ENCODE data around the gene DRD4.

DRD4 gene

GRCh38 chr11:623999-624704, 12.9 kb upstream of the DRD4 start:
- DNase-seq, result no peak

DNA sequence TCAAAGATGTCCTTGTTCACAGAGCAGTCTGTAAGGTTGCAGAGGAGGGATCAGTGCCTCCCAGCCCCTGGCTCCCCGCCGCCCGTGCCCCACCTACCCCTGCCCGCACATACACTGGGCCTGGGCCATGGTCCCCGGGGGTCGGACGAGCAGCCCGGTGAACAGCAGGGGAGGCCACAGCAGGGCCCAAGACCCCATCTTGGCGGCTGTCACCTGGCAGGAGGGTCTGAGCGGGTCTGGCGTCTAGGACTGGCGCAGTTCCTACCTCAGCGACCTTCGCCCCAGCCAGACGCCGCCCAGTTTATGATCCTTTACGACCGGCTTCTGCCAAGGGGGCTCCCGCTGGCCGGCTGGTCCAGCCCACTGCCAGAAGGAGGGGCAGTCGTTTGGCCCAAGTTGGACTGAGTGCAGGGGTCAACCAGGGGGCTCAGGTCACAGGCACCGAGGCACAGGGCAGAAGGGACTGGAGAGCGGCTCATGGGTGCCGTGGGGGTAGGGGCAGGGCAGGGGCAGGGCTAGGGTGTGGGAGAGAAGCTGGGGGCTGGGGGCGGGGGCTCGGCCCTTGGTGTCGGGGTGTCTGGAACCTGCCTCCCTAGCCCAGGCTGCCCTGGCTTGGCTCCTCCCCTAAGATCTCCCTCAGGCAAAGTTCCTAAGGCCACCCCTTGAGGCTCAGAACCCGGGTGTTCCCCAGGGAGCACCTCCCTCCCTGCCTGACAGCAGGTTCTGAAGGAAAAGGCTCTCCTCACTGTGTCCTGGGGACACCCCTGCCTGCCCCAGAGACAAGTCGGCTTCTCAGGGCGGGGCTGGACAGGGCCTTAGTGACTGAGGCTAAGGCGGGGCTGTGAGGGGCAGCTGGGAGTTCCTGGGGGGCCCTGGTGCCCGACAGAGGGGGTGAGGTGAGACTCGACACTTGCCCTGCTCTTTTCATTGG, 12.1 kb upstream of the DRD4 start, which contains the start of gene CDHR5:
TSS of gene CDHR5 (minus strand) at position 251 of the 931 bp plus-strand sequence. CDS start at position 198, 53 bp downstream.
- DNase-seq, result no peak

DNA sequence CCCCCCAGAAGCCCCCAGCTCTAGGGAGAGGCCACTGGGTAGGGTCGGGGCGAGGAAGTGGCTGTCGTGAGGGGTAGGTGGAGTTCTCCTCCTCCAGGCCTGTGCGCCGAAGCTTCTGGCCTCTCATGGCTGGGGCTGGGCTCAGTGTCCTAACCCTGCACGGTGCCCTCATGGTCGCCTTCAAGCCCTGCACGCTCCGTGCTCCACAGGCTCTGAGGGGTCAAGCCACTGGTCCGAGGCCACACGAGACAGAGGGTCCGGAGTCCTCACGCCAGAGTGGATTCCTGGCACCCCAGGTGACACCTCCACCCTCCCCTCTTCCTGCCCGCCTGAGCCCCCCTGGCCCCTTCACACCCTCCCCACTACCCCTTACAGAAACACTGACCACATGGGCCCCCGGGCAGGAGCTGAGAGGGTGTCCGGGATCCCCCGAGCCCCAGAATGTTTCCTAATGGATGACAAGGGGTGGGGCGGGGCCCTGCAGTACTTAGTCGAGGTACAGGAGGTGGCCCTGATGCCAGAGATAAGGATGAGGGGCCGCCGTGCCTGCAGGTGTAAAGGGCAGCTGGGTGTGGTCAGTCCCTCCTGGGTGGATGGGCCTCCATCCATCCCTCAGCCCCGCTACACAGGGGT, 11.3 kb upstream of the DRD4 start:
- no peak for DNase-seq

- no peak for DNase-seq
Observed at GRCh38 chr11:626475-627307, 10.4 kb upstream of the DRD4 start, which contains the start of gene SCT. TSS of gene SCT (minus strand) at chr11:627181. CDS start at chr11:627143, 38 bp downstream.

- DNase-seq, result no peak
Observed at GRCh38 chr11:627308-627576, 9.8 kb upstream of the DRD4 start.

- no peak for DNase-seq
Observed at GRCh38 chr11:628056-628455, 9.0 kb upstream of the DRD4 start.

GRCh38 chr11:629237-629583, 7.9 kb upstream of the DRD4 start:
- no peak for DNase-seq

DNA sequence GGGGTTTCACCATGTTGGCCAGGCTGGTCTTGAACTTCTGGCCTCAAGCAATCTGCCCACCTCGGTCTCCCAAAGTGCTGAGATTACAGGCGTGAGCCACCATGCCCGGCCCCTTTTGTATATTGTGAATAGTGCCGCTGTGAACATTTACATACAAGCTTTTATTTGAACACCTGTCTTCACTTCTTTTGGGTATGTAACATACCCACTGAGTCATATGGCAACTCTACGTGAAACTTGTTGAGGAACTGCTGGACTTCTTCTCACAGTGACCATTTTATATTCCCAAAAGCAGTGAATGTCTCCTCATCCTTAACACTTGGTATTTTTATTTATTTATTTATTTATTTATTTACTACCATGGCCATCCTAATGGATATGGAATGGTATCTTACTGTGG, 6.2 kb upstream of the DRD4 start:
- no peak for DNase-seq

DNA sequence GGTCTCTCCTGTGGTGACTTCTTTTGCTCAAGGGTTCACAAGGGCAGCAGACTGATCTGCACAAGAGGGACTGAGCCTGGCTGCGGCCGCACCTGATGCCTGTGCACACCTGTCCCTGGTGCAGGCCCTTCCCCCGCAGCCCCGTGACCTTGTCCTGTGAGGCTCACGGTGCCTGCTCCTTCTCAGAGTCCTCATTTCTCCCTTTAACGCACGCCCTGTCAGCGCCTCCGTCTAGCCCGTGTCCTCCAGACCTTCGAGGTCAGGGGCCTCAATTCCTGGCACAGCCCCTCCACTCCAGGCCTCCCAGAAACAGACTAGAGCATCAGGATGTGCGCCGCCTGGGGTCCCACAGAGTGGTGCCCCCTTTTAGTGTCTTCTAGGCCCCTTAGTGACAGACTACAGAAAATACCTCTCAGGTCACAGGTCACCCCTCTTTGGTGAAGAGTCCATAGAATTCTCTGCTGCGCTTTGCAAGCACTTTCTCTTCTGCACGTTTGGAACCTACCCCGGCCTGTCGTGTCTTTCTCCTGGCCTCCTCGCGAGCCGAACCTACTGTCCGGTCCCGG, 1.0 kb upstream of the DRD4 start:
- no peak for DNase-seq

DNA sequence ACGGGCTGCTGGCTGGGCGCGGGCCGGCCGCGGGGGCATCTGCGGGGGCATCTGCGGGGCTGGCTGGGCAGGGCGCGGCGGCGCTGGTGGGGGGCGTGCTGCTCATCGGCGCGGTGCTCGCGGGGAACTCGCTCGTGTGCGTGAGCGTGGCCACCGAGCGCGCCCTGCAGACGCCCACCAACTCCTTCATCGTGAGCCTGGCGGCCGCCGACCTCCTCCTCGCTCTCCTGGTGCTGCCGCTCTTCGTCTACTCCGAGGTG, 194 bp downstream of the DRD4 start:
- DNase-seq, result no peak

- no peak for DNase-seq
Observed at GRCh38 chr11:637593-638521, 788 bp downstream of the DRD4 start.

DNA sequence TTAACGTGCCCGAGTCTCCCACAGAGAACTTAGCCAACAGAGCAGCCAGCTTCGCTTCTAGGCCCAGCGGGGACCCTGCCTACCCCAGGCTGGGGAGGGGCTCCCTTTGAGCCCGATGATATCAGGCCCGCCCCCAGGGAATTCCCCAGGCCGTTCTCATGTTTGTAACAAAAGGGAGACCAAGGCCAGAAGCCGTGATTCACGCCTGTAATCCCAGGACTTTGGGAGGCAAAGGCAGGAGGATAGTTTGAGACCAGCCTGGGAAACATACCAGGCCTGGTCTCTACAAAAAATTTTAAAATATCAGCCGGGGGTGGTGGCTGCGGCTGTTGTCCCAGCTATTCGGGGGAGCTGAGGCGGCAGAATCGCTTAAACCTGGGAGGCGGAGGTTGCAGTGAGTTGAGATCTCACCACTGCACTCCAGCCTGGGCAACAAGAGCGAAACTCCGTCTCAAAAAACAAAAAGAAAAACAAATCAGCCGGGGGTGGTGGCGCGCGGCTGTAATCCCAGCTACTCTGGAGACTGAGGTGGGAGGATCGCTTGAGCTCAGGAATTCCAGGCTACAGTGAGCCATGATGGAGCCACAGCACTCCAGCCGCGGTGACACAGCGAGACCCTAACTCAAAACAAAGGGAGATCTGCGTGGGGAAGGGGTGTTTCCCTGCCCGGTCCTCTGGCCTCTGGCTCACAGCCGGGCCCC, 1.7 kb downstream of the DRD4 start:
- no peak for DNase-seq

GRCh38 chr11:639332-639955, 2.4 kb downstream of the DRD4 start:
- DNase-seq, result no peak

DNA sequence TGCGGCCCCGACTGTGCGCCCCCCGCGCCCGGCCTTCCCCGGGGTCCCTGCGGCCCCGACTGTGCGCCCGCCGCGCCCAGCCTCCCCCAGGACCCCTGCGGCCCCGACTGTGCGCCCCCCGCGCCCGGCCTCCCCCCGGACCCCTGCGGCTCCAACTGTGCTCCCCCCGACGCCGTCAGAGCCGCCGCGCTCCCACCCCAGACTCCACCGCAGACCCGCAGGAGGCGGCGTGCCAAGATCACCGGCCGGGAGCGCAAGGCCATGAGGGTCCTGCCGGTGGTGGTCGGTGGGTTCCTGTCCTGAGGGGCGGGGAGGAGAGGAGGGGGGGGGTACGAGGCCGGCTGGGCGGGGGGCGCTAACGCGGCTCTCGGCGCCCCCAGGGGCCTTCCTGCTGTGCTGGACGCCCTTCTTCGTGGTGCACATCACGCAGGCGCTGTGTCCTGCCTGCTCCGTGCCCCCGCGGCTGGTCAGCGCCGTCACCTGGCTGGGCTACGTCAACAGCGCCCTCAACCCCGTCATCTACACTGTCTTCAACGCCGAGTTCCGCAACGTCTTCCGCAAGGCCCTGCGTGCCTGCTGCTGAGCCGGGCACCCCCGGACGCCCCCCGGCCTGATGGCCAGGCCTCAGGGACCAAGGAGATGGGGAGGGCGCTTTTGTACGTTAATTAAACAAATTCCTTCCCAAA, 3.1 kb downstream of the DRD4 start:
- no peak for DNase-seq

DNA sequence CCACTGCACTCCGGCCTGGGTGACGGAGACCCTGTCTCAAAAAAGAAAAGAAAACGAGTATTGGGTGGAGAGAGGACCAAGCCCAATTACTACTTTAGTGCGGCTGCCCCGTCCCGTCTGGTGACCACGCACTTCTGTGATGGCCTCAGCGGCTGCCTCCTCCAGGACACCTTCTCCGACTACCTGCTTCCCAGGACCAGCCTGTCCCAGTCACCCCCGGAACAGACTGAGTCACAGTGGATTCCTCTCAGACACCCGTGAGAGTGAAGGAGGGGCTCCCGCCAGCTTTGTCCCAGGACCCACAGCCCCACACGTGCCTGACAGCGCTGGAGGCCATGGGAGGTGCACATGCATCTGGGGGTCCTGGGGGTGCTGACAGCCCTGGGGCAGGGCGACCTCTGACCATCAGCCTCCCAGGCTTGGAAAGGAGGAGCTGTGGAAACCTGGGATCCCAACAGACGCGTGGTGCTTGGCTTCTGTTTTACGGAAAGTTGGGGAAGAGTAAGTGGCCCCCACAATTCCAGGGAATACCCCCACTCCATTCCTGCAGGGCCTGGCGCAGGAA, 4.8 kb downstream of the DRD4 start:
- no peak for DNase-seq

- no peak for DNase-seq
Observed at GRCh38 chr11:643366-643765, 6.3 kb downstream of the DRD4 start.

GRCh38 chr11:643849-644738, 7.0 kb downstream of the DRD4 start:
- no peak for DNase-seq

DNA sequence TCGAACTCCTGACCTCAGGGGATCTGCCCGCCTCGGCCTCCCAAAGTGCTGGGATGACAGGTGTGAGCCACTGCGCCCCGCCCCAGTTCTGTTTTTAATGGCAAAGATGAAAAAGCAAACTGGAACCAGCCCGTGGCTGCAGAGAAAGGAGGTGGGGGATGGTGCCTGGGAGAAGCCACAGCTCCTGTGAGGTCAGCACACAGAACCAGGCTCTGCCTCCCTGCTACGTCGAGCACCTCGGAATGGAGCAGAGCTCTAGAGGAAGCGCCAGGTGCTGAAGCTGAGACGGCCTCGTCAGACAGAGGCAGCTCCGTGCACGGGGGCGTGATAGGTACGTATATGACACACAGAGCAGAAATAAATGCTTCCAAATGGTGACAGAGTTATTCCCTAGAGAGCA, 8.5 kb downstream of the DRD4 start:
- DNase-seq, result peak; percentile 80

- no peak for DNase-seq
Observed at GRCh38 chr11:646214-646613, 9.1 kb downstream of the DRD4 start.
